Measurements from ENCODE around the gene TTF1.

Gene TTF1

DNA sequence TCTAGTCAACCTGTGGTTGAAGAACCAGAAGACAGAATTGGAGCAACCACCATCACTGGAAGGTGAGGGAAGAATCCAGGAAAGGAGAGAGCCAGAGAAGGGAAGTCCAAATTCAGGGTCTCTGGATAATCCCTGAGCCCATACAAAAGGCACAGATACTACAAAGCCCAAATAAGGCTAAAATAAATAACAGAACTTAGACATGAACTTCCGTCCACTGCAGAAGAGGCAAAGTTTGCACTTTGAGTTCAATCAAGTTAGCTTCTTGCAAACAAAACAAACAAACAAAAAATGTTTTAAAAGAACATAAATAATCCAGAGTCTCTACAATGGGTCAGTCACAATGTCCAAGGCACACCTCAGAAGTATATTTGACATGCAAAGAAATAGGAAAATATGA is 24.4 kb upstream of the TTF1 start:
- H3K4me3 Mint-ChIP-seq = no peak overlapping the region
- peaks cover 27% of the 10 kb centered on the region for H3K4me1 Mint-ChIP-seq

DNA sequence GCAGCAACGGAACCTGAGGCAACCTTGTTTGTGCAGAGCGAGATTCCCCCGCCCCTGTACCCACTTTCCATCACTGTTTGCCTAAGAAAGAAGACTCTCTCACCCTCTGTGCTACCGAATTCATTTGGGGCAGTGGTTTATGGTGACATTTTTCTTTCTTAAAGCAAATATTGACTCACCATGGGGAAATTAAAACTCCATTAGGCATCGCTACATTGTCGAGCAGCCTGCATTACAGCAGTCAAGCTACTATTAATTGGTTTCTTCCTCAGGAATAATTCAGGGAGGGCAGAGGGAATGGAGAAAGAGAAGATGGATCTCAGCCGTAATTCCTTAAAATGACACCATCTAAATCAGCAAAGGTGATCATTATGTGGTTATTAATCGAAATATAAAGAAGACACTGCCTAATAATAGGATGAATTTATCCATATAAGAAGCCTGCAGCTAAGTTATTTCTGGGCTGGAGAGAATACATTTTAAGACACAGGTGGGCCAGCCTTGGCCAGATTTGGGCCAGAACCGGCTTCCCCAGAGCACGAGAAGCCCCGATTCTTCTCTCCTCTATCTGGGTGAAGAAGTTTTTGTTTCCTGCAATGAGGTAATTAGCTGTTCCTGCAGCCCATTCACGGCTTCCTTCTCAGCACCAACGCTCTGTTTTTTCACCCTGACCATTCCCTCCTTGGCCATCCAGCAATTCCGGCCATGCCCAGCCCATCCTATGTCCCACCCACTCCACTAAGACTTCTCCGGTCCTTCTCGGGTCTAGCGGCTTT is 20.2 kb upstream of the TTF1 start:
- TF ChIP-seq, protein P1, sequence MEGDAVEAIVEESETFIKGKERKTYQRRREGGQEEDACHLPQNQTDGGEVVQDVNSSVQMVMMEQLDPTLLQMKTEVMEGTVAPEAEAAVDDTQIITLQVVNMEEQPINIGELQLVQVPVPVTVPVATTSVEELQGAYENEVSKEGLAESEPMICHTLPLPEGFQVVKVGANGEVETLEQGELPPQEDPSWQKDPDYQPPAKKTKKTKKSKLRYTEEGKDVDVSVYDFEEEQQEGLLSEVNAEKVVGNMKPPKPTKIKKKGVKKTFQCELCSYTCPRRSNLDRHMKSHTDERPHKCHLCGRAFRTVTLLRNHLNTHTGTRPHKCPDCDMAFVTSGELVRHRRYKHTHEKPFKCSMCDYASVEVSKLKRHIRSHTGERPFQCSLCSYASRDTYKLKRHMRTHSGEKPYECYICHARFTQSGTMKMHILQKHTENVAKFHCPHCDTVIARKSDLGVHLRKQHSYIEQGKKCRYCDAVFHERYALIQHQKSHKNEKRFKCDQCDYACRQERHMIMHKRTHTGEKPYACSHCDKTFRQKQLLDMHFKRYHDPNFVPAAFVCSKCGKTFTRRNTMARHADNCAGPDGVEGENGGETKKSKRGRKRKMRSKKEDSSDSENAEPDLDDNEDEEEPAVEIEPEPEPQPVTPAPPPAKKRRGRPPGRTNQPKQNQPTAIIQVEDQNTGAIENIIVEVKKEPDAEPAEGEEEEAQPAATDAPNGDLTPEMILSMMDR (IDR thresholded peaks at IDR 0.05) = no peak
- H3K36me3 Mint-ChIP-seq (ENCODE audit: low read depth) = no peaks in the 10 kb centered on the region
- H3K9me3 Mint-ChIP-seq = peaks cover 7% of the 10 kb centered on the region
- H3K27me3 Mint-ChIP-seq (ENCODE audit: low read depth, poor library complexity) = peaks cover 96% of the 10 kb centered on the region
- H3K4me3 Mint-ChIP-seq = no peak overlapping the region
- DNase-seq = no peak
- H3K4me1 Mint-ChIP-seq = peaks cover 35% of the 10 kb centered on the region
- no peak overlapping the region for H3K27ac Mint-ChIP-seq

More for the DNA sequence above, 24.4 kb upstream of the TTF1 start:
- H3K27me3 Mint-ChIP-seq (ENCODE audit: low read depth, poor library complexity) = peaks cover 87% of the 10 kb centered on the region
- TF ChIP-seq, protein P1 (IDR thresholded peaks at IDR 0.05) = no peak
- no peak for DNase-seq
- H3K27ac Mint-ChIP-seq = no peak overlapping the region
- no peaks in the 10 kb centered on the region for H3K36me3 Mint-ChIP-seq (ENCODE audit: low read depth)
- peaks cover 11% of the 10 kb centered on the region for H3K9me3 Mint-ChIP-seq

- H3K27ac Mint-ChIP-seq = no peak overlapping the region
- peaks cover 94% of the 10 kb centered on the region for H3K27me3 Mint-ChIP-seq (ENCODE audit: low read depth, poor library complexity)
- no peaks in the 10 kb centered on the region for H3K36me3 Mint-ChIP-seq (ENCODE audit: low read depth)
- peaks cover 35% of the 10 kb centered on the region for H3K4me1 Mint-ChIP-seq
- TF ChIP-seq, protein P1 (IDR thresholded peaks at IDR 0.05) = no peak
- peak overlapping the region; percentile 26 for H3K4me3 Mint-ChIP-seq
- no peaks in the 10 kb centered on the region for H3K9me3 Mint-ChIP-seq
- no peak for DNase-seq
Measured at GRCh38 chr9:132425675-132426062, 19.0 kb upstream of the TTF1 start.

DNA sequence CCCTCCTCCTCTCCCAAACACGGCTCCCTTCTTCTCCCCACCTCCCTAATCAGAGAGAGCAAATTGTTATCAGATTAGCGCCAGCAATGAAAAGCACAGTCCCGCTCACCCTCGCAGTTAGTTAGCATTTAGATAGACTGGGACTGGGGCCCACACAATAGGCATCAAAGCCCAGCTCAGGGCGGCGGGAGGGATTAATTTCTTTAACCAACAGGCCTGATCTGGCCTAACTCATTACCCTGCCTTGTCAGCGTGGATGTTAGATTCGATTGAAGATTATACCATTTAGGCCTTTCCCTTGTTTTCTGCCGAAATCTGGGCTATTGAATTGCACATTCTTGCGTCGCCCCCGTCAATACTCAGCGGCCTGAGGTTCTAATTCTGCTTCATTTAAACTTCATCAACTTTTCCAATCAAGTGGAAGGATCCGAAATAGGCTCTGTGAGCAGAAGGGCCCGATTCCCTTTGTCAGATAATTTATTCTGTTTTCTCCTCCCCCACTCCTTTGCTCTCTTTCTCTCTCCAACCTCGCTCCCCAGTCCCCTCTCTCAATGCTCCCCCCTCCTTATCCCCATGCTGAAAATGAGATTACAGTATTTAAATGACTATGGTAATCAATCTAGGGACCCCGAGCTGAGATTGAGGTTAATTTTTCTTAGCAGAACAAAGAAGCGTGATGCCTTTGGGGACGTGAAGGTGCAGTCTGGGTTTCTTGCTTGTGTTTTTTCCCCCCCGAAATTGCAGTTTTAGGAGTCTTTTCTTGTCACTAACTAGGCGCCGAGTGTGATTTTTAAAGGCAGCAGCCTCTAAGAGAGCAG is 18.4 kb upstream of the TTF1 start:
- Mint-ChIP-seq H3K4me1 (peaks cover 35% of the 10 kb centered on the region), H3K27me3 (ENCODE audit: low read depth, poor library complexity) (peaks cover 91% of the 10 kb centered on the region), H3K27ac (no peak overlapping the region), H3K9me3 (no peaks in the 10 kb centered on the region), H3K4me3 (peak overlapping the region; percentile 26), H3K36me3 (ENCODE audit: low read depth) (no peaks in the 10 kb centered on the region)
- TF ChIP-seq, protein P1 (IDR thresholded peaks at IDR 0.05) = no peak
- DNase-seq = no peak

GRCh38 chr9:132423503-132423902 is 16.9 kb upstream of the TTF1 start:
- H3K36me3 Mint-ChIP-seq (ENCODE audit: low read depth) = no peaks in the 10 kb centered on the region
- peaks cover 86% of the 10 kb centered on the region for H3K27me3 Mint-ChIP-seq (ENCODE audit: low read depth, poor library complexity)
- no peak for DNase-seq
- H3K27ac Mint-ChIP-seq = no peak overlapping the region
- no peak overlapping the region for H3K4me3 Mint-ChIP-seq
- TF ChIP-seq, protein P1 (IDR thresholded peaks at IDR 0.05) = no peak
- H3K4me1 Mint-ChIP-seq = peaks cover 47% of the 10 kb centered on the region
- no peaks in the 10 kb centered on the region for H3K9me3 Mint-ChIP-seq
